PC-3 (cell line): Measurements from ENCODE around the gene C7orf57.

Experiments used
- CTCF ChIP-seq: fragments of 300-600 bp; sonication (generic); conservative IDR thresholded peaks from 2 replicates; pipeline ENCODE4 v1.5.1; 2017; ENCODE audit warnings: antibody characterized with exemption, low read depth, mild to moderate bottlenecking, low read length
- EZH2 ChIP-seq: fragments of 300-600 bp; sonication (generic); IDR thresholded peaks from one replicate; pipeline ENCODE4 v1.6.1; 2017; ENCODE audit warnings: antibody characterized with exemption, mild to moderate bottlenecking, low read length; ENCODE audit not compliant: unreplicated experiment
- EZH2phosphoT487 ChIP-seq: fragments of 300-600 bp; sonication (generic); IDR thresholded peaks from 2 replicates; pipeline ENCODE4 v1.6.1; 2018; ENCODE audit warnings: mild to moderate bottlenecking, antibody characterized with exemption, low read length, borderline replicate concordance

GRCh38 chr7:48096273-48096672, 60.9 kb downstream of the C7orf57 start:
- TF ChIP-seq EZH2 = no peak
- TF ChIP-seq CTCF = no peak
- no peak for TF ChIP-seq EZH2phosphoT487
